ENCODE data around the gene CCR5AS.

The CCR5AS gene

DNA sequence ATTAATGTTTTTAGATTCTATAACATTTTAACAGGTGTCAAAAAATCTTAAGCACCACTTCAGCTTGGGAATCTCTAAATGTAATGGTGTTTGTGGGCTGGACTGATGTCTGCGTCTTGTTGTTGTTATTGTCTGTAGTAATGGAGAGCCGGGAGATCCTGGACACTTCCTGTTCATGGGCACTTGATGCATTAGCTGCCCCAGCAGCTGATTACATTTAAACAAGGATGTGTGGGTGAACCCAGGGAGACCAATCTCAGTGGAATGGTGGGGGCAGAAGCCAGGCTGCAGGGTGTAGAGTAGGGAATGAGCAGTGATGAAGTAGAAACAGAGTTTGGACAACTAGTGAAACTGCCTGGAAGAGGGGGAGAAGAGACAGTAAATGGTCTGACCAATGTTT, 7.8 kb downstream of the CCR5AS start:
- peaks cover 15% of the 10 kb centered on the region for H3K27me3 Mint-ChIP-seq
- H3K4me1 Mint-ChIP-seq (ENCODE audit: unreplicated experiment): no peaks in the 10 kb centered on the region
- no peak overlapping the region for H3K4me3 Mint-ChIP-seq

DNA sequence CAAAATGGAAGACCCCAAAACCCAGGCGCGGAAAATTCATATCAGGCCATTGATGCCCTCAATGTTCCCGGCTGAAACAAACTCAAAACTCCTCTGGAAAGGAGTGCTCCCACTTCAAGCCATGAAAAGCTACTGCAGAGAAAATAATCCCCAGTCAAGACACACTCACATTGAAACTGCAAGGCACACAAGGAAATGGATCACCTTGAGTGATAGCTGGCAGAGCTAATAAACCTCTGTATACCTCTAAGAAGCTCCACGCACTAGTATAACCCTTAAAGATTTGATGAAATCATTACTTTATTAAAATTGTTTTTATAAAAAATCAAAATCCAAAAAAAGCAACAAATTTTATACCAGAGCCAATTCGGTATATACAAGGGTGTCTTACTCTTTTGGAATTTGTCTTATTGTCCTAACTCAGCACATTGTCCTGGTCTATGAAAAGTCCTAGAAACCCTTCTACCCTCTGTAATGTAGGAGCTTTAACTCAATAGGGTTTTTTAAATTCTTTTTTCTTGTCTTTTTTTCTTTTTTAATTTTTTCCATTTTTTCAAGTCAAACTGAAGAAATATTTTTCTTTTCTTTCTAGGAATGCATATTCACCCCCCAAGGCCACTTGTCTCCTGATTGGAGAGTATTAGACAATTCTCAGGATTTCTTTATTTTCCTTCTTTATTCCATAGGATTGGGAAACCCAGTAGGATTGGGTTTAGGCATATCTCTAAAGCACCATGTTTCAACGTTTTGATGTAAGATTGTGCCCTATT, 8.5 kb downstream of the CCR5AS start:
- Mint-ChIP-seq H3K27ac (no peak overlapping the region), H3K4me1 (ENCODE audit: unreplicated experiment) (no peaks in the 10 kb centered on the region), H3K27me3 (peaks cover 15% of the 10 kb centered on the region), H3K9me3 (no peaks in the 10 kb centered on the region), H3K36me3 (no peaks in the 10 kb centered on the region), H3K4me3 (no peak overlapping the region)
- DNase-seq (ENCODE audit: extremely low spot score, unreplicated experiment): no peak
- TF ChIP-seq CTCF (conservative IDR thresholded peaks at IDR 0.05): no peak

More for the DNA sequence above, 7.8 kb downstream of the CCR5AS start:
- no peak overlapping the region for H3K27ac Mint-ChIP-seq
- H3K9me3 Mint-ChIP-seq: no peaks in the 10 kb centered on the region
- H3K36me3 Mint-ChIP-seq: no peaks in the 10 kb centered on the region
- no peak for DNase-seq (ENCODE audit: extremely low spot score, unreplicated experiment)
- TF ChIP-seq CTCF (conservative IDR thresholded peaks at IDR 0.05): no peak

- no peak for DNase-seq (ENCODE audit: extremely low spot score, unreplicated experiment)
- Mint-ChIP-seq H3K27me3 (peaks cover 13% of the 10 kb centered on the region), H3K9me3 (peaks cover 6% of the 10 kb centered on the region), H3K4me1 (ENCODE audit: unreplicated experiment) (no peaks in the 10 kb centered on the region), H3K36me3 (no peaks in the 10 kb centered on the region), H3K27ac (no peak overlapping the region), H3K4me3 (no peak overlapping the region)
- TF ChIP-seq CTCF (conservative IDR thresholded peaks at IDR 0.05): no peak
Measured at GRCh38 chr3:46397111-46397510, 9.8 kb downstream of the CCR5AS start.

GRCh38 chr3:46395766-46396530, 10.9 kb downstream of the CCR5AS start:
- H3K36me3 Mint-ChIP-seq: no peaks in the 10 kb centered on the region
- peaks cover 6% of the 10 kb centered on the region for H3K9me3 Mint-ChIP-seq
- peaks cover 13% of the 10 kb centered on the region for H3K27me3 Mint-ChIP-seq
- no peak for DNase-seq (ENCODE audit: extremely low spot score, unreplicated experiment)
- no peaks in the 10 kb centered on the region for H3K4me1 Mint-ChIP-seq (ENCODE audit: unreplicated experiment)
- H3K4me3 Mint-ChIP-seq: no peak overlapping the region
- H3K27ac Mint-ChIP-seq: no peak overlapping the region
- TF ChIP-seq CTCF (conservative IDR thresholded peaks at IDR 0.05): no peak

- no peaks in the 10 kb centered on the region for H3K4me1 Mint-ChIP-seq (ENCODE audit: unreplicated experiment)
- H3K4me3 Mint-ChIP-seq: no peak overlapping the region
- no peak for TF ChIP-seq CTCF (conservative IDR thresholded peaks at IDR 0.05)
- peaks cover 13% of the 10 kb centered on the region for H3K27me3 Mint-ChIP-seq
- no peak for DNase-seq (ENCODE audit: extremely low spot score, unreplicated experiment)
- no peak overlapping the region for H3K27ac Mint-ChIP-seq
- H3K9me3 Mint-ChIP-seq: peaks cover 6% of the 10 kb centered on the region
- no peaks in the 10 kb centered on the region for H3K36me3 Mint-ChIP-seq
Measured at GRCh38 chr3:46395210-46395661, 11.6 kb downstream of the CCR5AS start.
